Vagina (tissue), 2 donors: ENCODE measurements around the gene PTPRF. TPM values are rescaled to one million over a fixed set of nuclear protein-coding genes. Genes with fewer than 3 reads are reported as not detected.

Experiments
- DNase-seq, 2 donors: peaks; one replicate each; pipeline ENCODE4 v3.0.0-alpha.2; 2017; ENCODE audit errors: extremely low spot score in 2 of 2
- H3K27ac ChIP-seq: fragments of 200-600 bp; sonication (generic); one replicate; pipeline ENCODE4 v1.5.1; 2019
- H3K27me3 ChIP-seq: fragments of 200-600 bp; sonication (generic); one replicate; pipeline ENCODE4 v1.5.1; 2019
- H3K36me3 ChIP-seq, 2 donors: fragments of 200-600 bp; sonication (generic); one replicate each; pipeline ENCODE4 v1.5.1; 2017 to 2019
- H3K4me1 ChIP-seq: fragments of 200-600 bp; sonication (generic); one replicate; pipeline ENCODE4 v1.5.1; 2019
- H3K4me3 ChIP-seq, 2 donors: fragments of 200-600 bp; sonication (generic); 1 replicate in 1 of 2; 2 replicates in 1 of 2; pipeline ENCODE4 v1.5.1; 2016 to 2019
- H3K9me3 ChIP-seq: fragments of 200-600 bp; sonication (generic); one replicate; pipeline ENCODE4 v1.5.1; 2019
- CTCF ChIP-seq, 3 experiments: fragments of 450-650 bp in 2 of 3; fragments of 200-600 bp in 1 of 3; sonication (generic) in 1 of 3; IDR thresholded peaks; one replicate each; pipeline ENCODE4 v1.5.1; 2017 to 2019; ENCODE audit warnings: antibody characterized with exemption in 3 of 3, mild to moderate bottlenecking in 2 of 3, moderate library complexity in 2 of 3
- POLR2A ChIP-seq, 2 donors: fragments of 450-650 bp; IDR thresholded peaks; one replicate each; pipeline ENCODE4 v1.6.1; 2017; ENCODE audit warnings: antibody characterized with exemption in 2 of 2, mild to moderate bottlenecking in 2 of 2, moderate library complexity in 2 of 2
- POLR2AphosphoS5 ChIP-seq, 2 donors: sonication (generic); formaldehyde crosslinking; IDR thresholded peaks; one replicate each; pipeline ENCODE4 v1.9.0; 2017; ENCODE audit warnings: antibody characterized with exemption in 2 of 2, mild to moderate bottlenecking in 2 of 2, low read depth in 1 of 2; ENCODE audit not compliant: insufficient read depth in 1 of 2
- intact Hi-C: fragments of 100-400 bp; cut with DNase I; formaldehyde crosslinking; loops from one replicate; pipeline ENCODE4 v1.15.1; 2023
- total RNA-seq: library from RNA; depleted of rRNA; stranded (reverse); fragments of >200 nt; gene quantifications from one replicate; pipeline ENCODE4 v1.2.3, GENCODE V29; 2016

The PTPRF gene
- total RNA-seq, 1 donor from 2014 or later: 139 TPM

GRCh38 chr1:43588592-43588991 lies 57.9 kb downstream of the PTPRF start:
- no peaks in the 10 kb centered on the region for H3K27me3 ChIP-seq
- peaks cover 9% of the 10 kb centered on the region for H3K4me1 ChIP-seq
- H3K4me3 ChIP-seq: no peak overlapping the region
- no peaks in the 10 kb centered on the region for H3K9me3 ChIP-seq
- DNase-seq: no peak
- TF ChIP-seq CTCF (IDR thresholded peaks at IDR 0.05): no peak
- no peak for TF ChIP-seq POLR2A (IDR thresholded peaks at IDR 0.05)
- TF ChIP-seq POLR2AphosphoS5 (IDR thresholded peaks at IDR 0.05; ENCODE audit: insufficient read depth in 1 of 2, low read depth in 1 of 2): no peak
- intact Hi-C loops: no loop called here
- peaks cover 0 to 45% of the 10 kb centered on the region in 2 donors for H3K36me3 ChIP-seq
- no peak overlapping the region for H3K27ac ChIP-seq

- H3K9me3 ChIP-seq: no peaks in the 10 kb centered on the region
- peaks cover 0 to 45% of the 10 kb centered on the region in 2 donors for H3K36me3 ChIP-seq
Observed at GRCh38 chr1:43590388-43590925, 59.8 kb downstream of the PTPRF start.

DNA sequence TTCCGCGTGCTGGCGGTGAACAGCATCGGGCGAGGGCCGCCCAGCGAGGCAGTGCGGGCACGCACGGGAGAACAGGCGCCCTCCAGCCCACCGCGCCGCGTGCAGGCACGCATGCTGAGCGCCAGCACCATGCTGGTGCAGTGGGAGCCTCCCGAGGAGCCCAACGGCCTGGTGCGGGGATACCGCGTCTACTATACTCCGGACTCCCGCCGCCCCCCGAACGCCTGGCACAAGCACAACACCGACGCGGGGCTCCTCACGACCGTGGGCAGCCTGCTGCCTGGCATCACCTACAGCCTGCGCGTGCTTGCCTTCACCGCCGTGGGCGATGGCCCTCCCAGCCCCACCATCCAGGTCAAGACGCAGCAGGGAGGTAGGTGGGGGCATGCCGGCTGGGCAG lies 60.5 kb downstream of the PTPRF start:
- no peak for TF ChIP-seq POLR2A (IDR thresholded peaks at IDR 0.05)
- TF ChIP-seq POLR2AphosphoS5 (IDR thresholded peaks at IDR 0.05; ENCODE audit: insufficient read depth in 1 of 2, low read depth in 1 of 2): no peak
- TF ChIP-seq CTCF (IDR thresholded peaks at IDR 0.05): no peak
- Histone ChIP-seq H3K4me3 (no peak overlapping the region), H3K9me3 (no peaks in the 10 kb centered on the region), H3K4me1 (peaks cover 9% of the 10 kb centered on the region), H3K27ac (no peak overlapping the region), H3K27me3 (no peaks in the 10 kb centered on the region), H3K36me3 (peaks cover 0 to 45% of the 10 kb centered on the region in 2 donors)
- intact Hi-C loops: no loop called here
- DNase-seq: no peak

More at GRCh38 chr1:43590388-43590925, 59.8 kb downstream of the PTPRF start:
- no peak overlapping the region for H3K27ac ChIP-seq
- H3K27me3 ChIP-seq: no peaks in the 10 kb centered on the region
- TF ChIP-seq POLR2A (IDR thresholded peaks at IDR 0.05) (no peak), CTCF (IDR thresholded peaks at IDR 0.05) (no peak), POLR2AphosphoS5 (IDR thresholded peaks at IDR 0.05; ENCODE audit: insufficient read depth in 1 of 2, low read depth in 1 of 2) (no peak)
- intact Hi-C loops: no loop called here
- H3K4me3 ChIP-seq: no peak overlapping the region
- peaks cover 9% of the 10 kb centered on the region for H3K4me1 ChIP-seq
- DNase-seq: no peak

- TF ChIP-seq POLR2AphosphoS5 (IDR thresholded peaks at IDR 0.05; ENCODE audit: insufficient read depth in 1 of 2, low read depth in 1 of 2) (no peak), POLR2A (IDR thresholded peaks at IDR 0.05) (no peak), CTCF (IDR thresholded peaks at IDR 0.05) (no peak)
- intact Hi-C loops: no loop called here
- H3K4me1 ChIP-seq: peaks cover 5% of the 10 kb centered on the region
- no peaks in the 10 kb centered on the region for H3K9me3 ChIP-seq
- H3K27me3 ChIP-seq: no peaks in the 10 kb centered on the region
- no peak overlapping the region for H3K27ac ChIP-seq
- H3K36me3 ChIP-seq: peaks cover 0 to 45% of the 10 kb centered on the region in 2 donors
- no peak overlapping the region for H3K4me3 ChIP-seq
- no peak for DNase-seq
Observed at GRCh38 chr1:43592051-43592665, 61.5 kb downstream of the PTPRF start.

DNA sequence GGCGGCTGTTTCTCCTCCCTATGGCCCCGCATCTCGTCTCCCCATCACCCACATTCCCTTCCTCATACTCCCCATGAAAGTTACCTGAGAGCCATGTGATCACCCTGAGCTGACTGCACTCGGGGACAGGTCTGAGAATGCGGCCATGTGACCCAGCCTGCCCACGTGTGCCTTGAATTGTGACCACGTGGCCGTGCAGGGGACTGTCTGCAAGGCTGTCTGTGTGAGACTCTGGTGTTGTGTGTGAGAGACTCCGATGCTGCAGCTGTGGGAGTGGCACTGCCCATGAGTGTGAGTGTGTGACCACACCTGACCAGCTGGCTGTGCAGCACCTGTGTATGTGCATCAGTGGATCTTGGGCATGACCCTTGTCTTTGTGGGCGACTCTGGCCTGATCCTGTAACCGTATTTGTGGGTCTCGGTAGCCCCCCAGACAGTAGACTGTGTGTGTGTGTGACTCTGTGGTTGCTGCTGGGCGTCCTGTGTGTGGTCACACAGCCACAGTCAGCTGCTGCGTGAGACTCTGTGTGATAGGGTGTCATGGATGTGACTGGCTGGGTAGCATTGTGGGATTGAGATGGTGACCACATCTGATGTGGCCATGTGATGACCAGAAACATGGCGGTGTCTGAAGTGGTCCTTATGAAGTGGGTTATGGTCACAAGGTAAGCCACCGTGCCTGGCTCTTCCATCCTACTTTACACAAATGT lies 62.4 kb downstream of the PTPRF start:
- H3K36me3 ChIP-seq: peaks cover 0 to 50% of the 10 kb centered on the region in 2 donors
- DNase-seq: no peak
- H3K27me3 ChIP-seq: no peaks in the 10 kb centered on the region
- H3K4me1 ChIP-seq: no peaks in the 10 kb centered on the region
- no peak overlapping the region for H3K27ac ChIP-seq
- no peaks in the 10 kb centered on the region for H3K9me3 ChIP-seq
- no peak overlapping the region for H3K4me3 ChIP-seq
- intact Hi-C loops: no loop called here
- TF ChIP-seq CTCF (IDR thresholded peaks at IDR 0.05): no peak
- no peak for TF ChIP-seq POLR2AphosphoS5 (IDR thresholded peaks at IDR 0.05; ENCODE audit: insufficient read depth in 1 of 2, low read depth in 1 of 2)
- no peak for TF ChIP-seq POLR2A (IDR thresholded peaks at IDR 0.05)
